Activated CD8-positive, alpha-beta memory T cell treated with anti-CD3 and anti-CD28 coated beads for 48 hours (primary cell): Measurements from ENCODE around the gene HLA-G.
A peak's percentile ranks its signal among the peaks of the same experiment; 100 is the strongest.

Experiments
- DNase-seq, 3 experiments: peaks; one replicate each; pipeline ENCODE4 v3.0.0-alpha.2; 2020; ENCODE audit warnings: low read depth in 2 of 3, low spot score in 2 of 3

The HLA-G gene

GRCh38 chr6:29815118-29815750 lies 12.4 kb upstream of the HLA-G start:
- DNase-seq, result no peak

DNA sequence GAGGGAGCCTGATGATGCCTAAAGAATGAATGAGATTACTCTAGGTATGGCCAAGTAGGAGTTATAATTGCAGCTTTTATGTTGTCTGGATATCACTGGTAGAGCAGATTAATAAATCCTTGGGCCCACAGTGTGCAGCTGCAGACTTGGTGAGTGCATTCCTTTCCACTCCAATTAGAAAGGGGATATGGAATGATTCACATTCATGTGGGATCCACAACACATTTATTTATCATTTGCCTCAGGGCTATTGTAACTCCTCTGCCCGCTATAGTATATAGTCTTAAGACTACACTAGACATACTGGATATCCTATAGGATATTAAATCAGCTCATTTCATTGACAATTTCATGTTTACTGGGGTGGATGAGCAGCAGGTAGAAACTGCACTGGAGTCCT lies 11.6 kb upstream of the HLA-G start:
- no peak for DNase-seq

DNA sequence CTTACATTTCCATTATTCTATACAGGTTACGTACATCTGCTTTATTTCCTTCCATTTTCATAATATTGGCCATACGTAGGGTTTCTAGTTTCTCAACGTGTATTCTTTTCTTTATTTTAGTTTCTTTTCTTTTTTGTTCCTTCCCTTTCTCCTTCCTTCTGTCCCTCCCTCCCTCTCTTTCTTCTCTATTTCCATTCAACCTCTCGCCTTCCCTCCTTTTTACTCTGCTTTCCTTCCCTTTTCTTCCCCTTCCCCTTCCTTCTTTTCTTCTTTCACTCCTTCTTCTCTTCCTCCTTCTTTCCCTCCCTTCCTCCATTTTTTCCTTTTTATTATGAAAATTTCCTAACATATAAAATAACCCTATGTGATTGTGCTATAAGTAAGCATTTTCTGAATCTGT lies 8.7 kb upstream of the HLA-G start:
- DNase-seq, result no peak

GRCh38 chr6:29824144-29824543 lies 3.5 kb upstream of the HLA-G start:
- DNase-seq, result no peak

GRCh38 chr6:29825848-29826247 lies 1.8 kb upstream of the HLA-G start:
- DNase-seq, result no peak

DNA sequence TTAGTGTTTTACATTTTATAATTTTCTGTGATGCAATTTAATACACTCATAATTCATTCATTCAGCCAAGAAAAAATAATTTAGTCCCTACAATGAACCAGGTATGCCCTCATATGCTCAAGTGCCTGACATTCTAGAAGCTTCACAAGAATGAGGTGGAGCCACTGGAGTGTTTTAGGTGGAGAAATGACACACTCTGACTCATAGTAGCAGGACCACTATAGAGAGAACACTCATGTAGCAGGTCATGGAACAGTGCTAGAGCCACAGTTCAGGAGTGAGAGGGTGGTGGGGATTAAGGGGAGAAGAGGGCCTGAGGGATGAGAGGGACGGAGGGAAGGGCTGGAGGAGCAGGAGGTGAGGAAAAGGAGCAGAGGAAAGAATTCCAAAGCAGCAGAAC lies 1.4 kb upstream of the HLA-G start:
- DNase-seq, result no peak

DNA sequence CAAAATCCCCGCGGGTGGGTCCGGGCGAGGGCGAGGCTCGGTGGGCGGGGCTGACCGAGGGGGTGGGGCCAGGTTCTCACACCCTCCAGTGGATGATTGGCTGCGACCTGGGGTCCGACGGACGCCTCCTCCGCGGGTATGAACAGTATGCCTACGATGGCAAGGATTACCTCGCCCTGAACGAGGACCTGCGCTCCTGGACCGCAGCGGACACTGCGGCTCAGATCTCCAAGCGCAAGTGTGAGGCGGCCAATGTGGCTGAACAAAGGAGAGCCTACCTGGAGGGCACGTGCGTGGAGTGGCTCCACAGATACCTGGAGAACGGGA lies 809 bp downstream of the HLA-G start:
- no peak for DNase-seq

DNA sequence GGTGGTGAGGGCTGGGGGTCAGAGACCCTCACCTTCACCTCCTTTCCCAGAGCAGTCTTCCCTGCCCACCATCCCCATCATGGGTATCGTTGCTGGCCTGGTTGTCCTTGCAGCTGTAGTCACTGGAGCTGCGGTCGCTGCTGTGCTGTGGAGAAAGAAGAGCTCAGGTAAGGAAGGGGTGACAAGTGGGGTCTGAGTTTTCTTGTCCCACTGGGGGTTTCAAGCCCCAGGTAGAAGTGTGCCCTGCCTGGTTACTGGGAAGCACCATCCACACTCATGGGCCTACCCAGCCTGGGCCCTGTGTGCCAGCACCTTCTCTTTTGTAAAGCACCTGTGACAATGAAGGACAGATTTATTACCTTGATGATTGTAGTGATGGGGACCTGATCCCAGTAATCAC lies 2.1 kb downstream of the HLA-G start:
- DNase-seq, result no peak

GRCh38 chr6:29830409-29830808 lies 2.8 kb downstream of the HLA-G start:
- DNase-seq, result no peak

GRCh38 chr6:29831776-29832175 lies 4.2 kb downstream of the HLA-G start:
- no peak for DNase-seq

DNA sequence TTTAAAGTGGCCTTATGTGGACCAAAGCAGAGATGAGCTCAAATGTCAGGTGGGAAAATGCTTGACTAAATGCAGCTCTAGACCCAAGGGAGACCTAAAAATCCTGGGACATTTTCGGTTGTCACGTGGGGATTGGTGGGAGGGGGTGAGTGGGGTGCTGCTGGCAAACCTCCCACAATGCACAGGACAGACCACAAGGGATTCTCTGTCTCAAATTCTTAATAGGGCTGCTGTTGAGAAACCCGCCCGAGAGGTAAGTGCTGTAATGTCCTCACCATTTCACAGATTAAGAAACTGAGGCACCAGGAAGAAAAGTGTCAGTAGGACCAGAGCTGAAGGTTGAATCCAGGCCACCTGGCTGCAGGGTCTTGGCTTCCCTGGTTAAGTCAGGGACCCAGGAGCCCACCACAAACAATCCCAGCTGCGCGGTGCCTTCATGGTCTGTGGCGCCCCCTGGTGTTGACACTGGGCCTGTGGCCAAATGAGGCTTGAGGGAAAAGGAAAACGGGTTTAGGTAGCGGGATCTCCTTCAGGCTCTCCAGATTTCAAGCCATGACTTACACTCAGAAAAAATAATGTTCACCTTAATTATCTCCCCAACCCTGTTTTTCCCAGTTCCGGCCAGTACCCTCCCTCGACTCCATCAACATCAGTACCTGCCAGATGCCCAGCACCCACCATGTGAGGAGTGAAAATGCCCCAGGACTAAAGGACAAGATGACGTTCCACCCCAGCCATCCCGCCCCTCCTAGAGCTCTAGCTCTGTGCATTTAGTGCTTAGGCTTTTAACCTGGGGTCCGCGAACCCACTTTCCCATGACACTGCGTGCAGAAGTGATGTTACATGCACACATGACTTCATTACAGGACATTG lies 7.2 kb downstream of the HLA-G start:
- peak in 1 of 3 experiments; percentile 58 for DNase-seq

DNA sequence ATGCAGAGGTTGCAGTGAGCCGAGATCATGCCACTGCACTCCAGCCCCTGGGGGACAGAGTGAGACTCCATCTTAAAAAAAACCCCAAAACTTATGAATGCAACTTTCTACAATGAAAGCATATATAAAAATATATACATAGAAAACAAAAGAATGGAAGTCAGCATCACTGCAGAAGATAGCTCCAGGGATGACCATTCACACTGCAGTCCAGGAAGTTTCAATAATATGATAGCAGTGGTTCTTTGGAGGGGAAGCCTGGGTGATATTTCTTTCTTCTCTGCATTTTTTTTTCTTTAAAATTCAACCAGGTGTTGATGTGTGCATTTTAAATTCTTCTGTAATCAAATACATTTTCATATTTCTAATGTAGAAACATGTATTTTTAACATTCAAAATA lies 12.3 kb downstream of the HLA-G start:
- no peak for DNase-seq

- DNase-seq, result no peak
Observed at GRCh38 chr6:29841030-29841429, 13.4 kb downstream of the HLA-G start.

- DNase-seq, result no peak
Observed at GRCh38 chr6:29845405-29846006, 17.9 kb downstream of the HLA-G start.

DNA sequence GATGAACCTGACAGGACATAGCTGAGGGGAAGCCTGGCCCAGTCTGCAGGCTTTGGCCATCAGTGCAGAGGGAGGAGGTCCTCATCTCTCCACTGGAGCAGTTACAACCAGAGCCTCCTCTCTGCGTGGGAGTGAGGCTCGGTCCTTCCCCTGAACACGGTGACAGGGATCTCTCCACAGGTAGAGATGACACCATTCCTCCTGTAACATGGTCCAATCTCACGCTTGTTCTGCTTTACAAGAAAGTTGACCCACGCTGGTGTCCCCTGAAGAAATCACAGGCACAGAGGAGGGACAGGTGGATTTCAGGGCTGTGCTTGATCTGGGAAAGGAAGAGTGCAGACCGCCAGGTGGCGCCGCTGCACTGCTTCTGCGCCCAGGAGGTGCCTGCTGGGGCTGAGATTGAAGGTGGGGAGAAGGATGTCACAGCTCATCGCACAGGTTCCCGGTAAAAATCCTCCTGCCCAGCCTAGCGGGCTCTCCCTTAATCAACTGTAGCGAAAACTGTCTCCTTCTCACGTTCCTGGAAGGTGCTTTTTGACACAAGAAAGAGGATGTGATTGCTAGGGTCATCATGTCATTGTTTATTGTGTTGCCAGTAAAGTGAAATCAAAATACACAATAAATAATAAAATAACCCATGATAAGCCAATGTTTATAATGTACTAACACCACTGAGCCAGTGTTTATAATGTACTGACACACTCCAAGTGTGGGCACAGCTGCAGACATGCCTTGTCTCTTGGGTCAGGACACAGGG lies 20.4 kb downstream of the HLA-G start:
- peak; percentile 50 to 73 (median 52) for DNase-seq

DNA sequence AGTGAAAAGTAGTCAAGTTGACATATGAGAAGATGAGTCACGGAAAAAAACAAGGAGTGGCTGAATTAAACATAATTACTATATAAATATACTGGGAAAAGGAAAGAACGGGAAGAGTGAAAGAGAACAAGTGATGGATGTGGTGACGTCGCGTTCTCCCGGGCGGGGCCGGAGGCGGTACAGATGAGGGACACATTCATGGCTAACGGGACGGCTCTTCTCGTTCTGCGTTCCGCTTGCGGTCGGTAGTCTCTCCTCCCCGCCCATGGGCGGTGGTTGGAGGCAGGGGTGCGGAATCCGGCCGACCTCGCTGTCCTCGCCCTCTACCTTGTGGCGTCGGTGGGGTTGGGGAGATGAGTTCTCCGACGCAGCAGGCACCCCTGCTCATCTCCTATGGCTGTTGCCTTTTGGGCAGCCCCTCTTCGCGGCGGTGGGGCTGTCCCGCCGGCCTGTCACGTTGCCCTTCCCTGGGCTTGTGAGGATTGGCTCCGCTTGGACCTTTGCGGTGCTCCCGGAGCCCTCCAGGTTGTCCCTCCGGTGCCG lies 22.5 kb downstream of the HLA-G start:
- DNase-seq, result no peak

DNA sequence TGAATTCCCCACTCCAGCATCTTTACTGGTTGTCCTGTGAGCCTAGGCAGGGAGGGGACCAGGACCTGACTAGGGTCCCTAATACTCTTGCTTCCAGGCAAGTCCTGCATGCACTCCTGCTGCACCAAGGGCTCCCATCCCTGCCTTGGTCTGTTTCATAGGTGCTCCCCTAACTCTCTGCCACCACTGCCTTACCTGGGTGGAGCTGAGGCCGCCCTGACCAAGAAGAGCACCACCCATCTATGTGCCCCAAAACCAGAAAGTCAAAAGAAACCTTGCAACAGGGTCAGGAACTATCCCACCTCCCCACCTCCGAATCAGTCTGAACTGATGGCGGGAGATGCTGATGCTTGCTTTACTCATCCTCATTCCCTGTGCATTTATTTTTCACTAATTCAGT lies 23.6 kb downstream of the HLA-G start:
- DNase-seq, result no peak

GRCh38 chr6:29853245-29853644 lies 25.6 kb downstream of the HLA-G start:
- DNase-seq, result no peak

DNA sequence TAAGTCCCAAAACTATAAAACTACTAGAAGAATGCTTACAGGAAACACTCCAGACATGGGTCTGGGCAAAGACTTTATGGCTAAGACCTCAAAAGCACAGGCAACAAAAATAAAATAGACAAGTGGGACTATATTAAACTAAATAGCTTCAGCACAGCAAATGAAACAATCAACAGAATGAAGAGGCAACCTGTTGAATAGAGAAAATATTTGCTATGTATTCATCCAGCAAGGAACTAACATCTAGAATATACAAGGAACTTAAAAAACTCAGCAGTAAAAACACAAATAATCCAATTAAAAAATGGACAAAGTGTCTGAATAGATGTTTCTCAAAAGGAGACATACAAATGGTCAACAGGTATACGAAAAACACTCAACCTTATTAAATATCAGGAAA lies 30.4 kb downstream of the HLA-G start:
- no peak for DNase-seq

GRCh38 chr6:29861521-29862255 lies 34.1 kb downstream of the HLA-G start:
- no peak for DNase-seq
